Vagina (tissue), 2 donors: ENCODE measurements around the gene SNRPE. TPM values are rescaled to one million over a fixed set of nuclear protein-coding genes. Genes with fewer than 3 reads are reported as not detected.
"Not testable (repeated sequence)": the region's sequence is repeated elsewhere in the genome, so short reads cannot be mapped to it uniquely, and the experiment has no call there.

Experiments used
- DNase-seq, 2 donors: peaks; one replicate each; pipeline ENCODE4 v3.0.0-alpha.2; 2017; ENCODE audit errors: extremely low spot score in 2 of 2
- H3K27ac ChIP-seq: fragments of 200-600 bp; sonication (generic); one replicate; pipeline ENCODE4 v1.5.1; 2019
- H3K27me3 ChIP-seq: fragments of 200-600 bp; sonication (generic); one replicate; pipeline ENCODE4 v1.5.1; 2019
- H3K36me3 ChIP-seq, 2 donors: fragments of 200-600 bp; sonication (generic); one replicate each; pipeline ENCODE4 v1.5.1; 2017 to 2019
- H3K4me1 ChIP-seq: fragments of 200-600 bp; sonication (generic); one replicate; pipeline ENCODE4 v1.5.1; 2019
- H3K4me3 ChIP-seq, 2 donors: fragments of 200-600 bp; sonication (generic); 1 replicate in 1 of 2; 2 replicates in 1 of 2; pipeline ENCODE4 v1.5.1; 2016 to 2019
- H3K9me3 ChIP-seq: fragments of 200-600 bp; sonication (generic); one replicate; pipeline ENCODE4 v1.5.1; 2019
- POLR2A ChIP-seq, 2 donors: fragments of 450-650 bp; IDR thresholded peaks; one replicate each; pipeline ENCODE4 v1.6.1; 2017; ENCODE audit warnings: antibody characterized with exemption in 2 of 2, mild to moderate bottlenecking in 2 of 2, moderate library complexity in 2 of 2
- POLR2AphosphoS5 ChIP-seq, 2 donors: sonication (generic); formaldehyde crosslinking; IDR thresholded peaks; one replicate each; pipeline ENCODE4 v1.9.0; 2017; ENCODE audit warnings: antibody characterized with exemption in 2 of 2, mild to moderate bottlenecking in 2 of 2, low read depth in 1 of 2; ENCODE audit not compliant: insufficient read depth in 1 of 2
- intact Hi-C: fragments of 100-400 bp; cut with DNase I; formaldehyde crosslinking; loops from one replicate; pipeline ENCODE4 v1.15.1; 2023
- total RNA-seq: library from RNA; depleted of rRNA; stranded (reverse); fragments of >200 nt; gene quantifications from one replicate; pipeline ENCODE4 v1.2.3, GENCODE V29; 2016
- TF ChIP-seq, protein P1 (sequence below), 3 experiments: fragments of 450-650 bp in 2 of 3; fragments of 200-600 bp in 1 of 3; sonication (generic) in 1 of 3; IDR thresholded peaks; one replicate each; pipeline ENCODE4 v1.5.1; 2017 to 2019; ENCODE audit warnings: antibody characterized with exemption in 3 of 3, mild to moderate bottlenecking in 2 of 3, moderate library complexity in 2 of 3

SNRPE gene
- total RNA-seq, 1 donor from 2014 or later, result 51.1 TPM

DNA sequence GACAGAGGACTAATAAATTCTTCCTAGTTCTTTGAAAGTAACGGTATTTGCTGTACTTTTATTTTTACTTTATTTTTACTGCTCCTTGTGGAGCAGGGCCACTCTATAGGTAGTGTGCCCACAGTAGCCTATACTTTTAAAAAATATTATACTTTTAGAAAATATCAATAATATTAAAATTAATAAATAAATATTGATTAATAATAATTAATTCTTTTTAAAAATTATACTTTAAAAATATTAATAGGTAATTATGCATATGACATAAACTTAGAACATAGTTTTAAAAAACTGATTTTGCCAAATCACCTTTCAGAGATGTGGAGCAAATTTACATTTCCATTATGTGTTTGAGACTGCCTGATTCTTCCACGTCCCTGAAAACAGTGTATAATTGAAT, 35.2 kb upstream of the SNRPE start:
- Histone ChIP-seq H3K27ac (no peak overlapping the region), H3K4me1 (peaks cover 6% of the 10 kb centered on the region), H3K4me3 (no peak overlapping the region), H3K27me3 (no peaks in the 10 kb centered on the region), H3K36me3 (peaks cover 0 to 54% of the 10 kb centered on the region in 2 donors), H3K9me3 (no peaks in the 10 kb centered on the region)
- TF ChIP-seq, protein P1, sequence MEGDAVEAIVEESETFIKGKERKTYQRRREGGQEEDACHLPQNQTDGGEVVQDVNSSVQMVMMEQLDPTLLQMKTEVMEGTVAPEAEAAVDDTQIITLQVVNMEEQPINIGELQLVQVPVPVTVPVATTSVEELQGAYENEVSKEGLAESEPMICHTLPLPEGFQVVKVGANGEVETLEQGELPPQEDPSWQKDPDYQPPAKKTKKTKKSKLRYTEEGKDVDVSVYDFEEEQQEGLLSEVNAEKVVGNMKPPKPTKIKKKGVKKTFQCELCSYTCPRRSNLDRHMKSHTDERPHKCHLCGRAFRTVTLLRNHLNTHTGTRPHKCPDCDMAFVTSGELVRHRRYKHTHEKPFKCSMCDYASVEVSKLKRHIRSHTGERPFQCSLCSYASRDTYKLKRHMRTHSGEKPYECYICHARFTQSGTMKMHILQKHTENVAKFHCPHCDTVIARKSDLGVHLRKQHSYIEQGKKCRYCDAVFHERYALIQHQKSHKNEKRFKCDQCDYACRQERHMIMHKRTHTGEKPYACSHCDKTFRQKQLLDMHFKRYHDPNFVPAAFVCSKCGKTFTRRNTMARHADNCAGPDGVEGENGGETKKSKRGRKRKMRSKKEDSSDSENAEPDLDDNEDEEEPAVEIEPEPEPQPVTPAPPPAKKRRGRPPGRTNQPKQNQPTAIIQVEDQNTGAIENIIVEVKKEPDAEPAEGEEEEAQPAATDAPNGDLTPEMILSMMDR (IDR thresholded peaks at IDR 0.05), result no peak
- no peak for TF ChIP-seq POLR2AphosphoS5 (IDR thresholded peaks at IDR 0.05; ENCODE audit: insufficient read depth in 1 of 2, low read depth in 1 of 2)
- TF ChIP-seq POLR2A (IDR thresholded peaks at IDR 0.05), result no peak
- no peak for DNase-seq
- intact Hi-C loops, result no loop called here

DNA sequence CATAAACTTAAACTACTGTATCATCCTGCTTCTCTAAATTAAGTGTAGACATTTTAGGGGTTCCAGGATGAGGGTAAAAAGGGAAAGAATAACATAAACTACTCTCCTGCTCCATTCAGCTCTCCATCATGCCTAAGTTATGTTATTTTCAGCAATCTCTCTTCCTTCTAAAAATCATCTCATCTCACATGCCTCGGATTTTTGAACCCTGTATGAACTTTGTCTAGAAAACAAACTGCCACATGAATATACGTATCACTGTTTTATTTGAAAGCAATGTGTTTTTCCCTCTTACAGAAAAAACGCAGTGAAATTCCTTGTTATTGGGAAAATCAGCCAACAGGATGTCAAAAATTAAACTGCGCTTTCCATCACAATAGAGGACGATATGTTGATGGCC, 33.4 kb upstream of the SNRPE start:
- peaks cover 3% of the 10 kb centered on the region for H3K4me1 ChIP-seq
- peaks cover 0 to 58% of the 10 kb centered on the region in 2 donors for H3K36me3 ChIP-seq
- no peak overlapping the region for H3K4me3 ChIP-seq
- H3K27me3 ChIP-seq, result no peaks in the 10 kb centered on the region
- intact Hi-C loops, result no loop called here
- no peak for TF ChIP-seq POLR2A (IDR thresholded peaks at IDR 0.05)
- H3K27ac ChIP-seq, result no peak overlapping the region
- no peaks in the 10 kb centered on the region for H3K9me3 ChIP-seq
- no peak for DNase-seq

DNA sequence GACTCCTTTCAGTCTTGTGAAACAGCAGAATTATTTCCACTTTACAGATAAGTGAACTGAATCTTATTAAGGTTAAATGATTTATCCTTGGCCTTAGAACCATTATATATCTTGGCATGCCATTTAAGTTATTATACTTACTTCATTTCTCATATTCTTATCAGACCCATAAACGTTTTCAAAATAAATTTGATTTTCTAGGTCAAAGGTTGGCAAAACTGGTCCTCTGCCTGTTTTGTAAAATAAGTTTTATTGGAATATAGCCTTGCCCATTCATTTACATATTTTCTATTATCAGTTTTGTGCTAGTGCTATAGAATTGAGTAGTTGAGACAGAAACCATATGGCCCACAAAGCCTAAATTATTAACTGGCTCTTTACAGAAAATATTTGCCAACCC, 32.9 kb upstream of the SNRPE start:
- no peak overlapping the region for H3K4me3 ChIP-seq
- H3K36me3 ChIP-seq, result peaks cover 0 to 57% of the 10 kb centered on the region in 2 donors
- intact Hi-C loops, result no loop called here
- no peaks in the 10 kb centered on the region for H3K27me3 ChIP-seq
- H3K4me1 ChIP-seq, result no peaks in the 10 kb centered on the region
- H3K27ac ChIP-seq, result no peak overlapping the region
- DNase-seq, result no peak
- no peaks in the 10 kb centered on the region for H3K9me3 ChIP-seq
- no peak for TF ChIP-seq POLR2A (IDR thresholded peaks at IDR 0.05)
- TF ChIP-seq, protein P1 (IDR thresholded peaks at IDR 0.05), result no peak
- no peak for TF ChIP-seq POLR2AphosphoS5 (IDR thresholded peaks at IDR 0.05; ENCODE audit: insufficient read depth in 1 of 2, low read depth in 1 of 2)

DNA sequence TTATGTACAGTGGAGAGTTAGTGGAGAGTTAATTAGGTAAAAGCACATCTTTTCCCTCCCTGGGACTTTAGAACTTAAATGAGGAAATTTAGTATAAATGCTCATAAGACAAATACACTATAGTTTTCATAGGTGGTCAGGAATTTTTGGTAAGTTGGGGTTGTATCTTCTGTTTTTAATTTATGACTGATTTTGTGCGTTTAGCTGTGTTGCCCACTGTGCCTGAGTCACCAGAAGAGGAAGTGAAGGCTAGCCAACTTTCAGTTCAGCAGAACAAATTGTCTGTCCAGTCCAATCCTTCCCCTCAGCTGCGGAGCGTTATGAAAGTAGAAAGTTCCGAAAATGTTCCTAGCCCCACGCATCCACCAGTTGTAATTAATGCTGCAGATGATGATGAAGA, 32.2 kb upstream of the SNRPE start:
- intact Hi-C loops, H3K4me3 ChIP-seq, H3K4me1 ChIP-seq, H3K27ac ChIP-seq, H3K27me3 ChIP-seq, H3K9me3 ChIP-seq, DNase-seq: not testable (repeated sequence)
- peaks cover 0 to 64% of the 10 kb centered on the region in 2 donors for H3K36me3 ChIP-seq

DNA sequence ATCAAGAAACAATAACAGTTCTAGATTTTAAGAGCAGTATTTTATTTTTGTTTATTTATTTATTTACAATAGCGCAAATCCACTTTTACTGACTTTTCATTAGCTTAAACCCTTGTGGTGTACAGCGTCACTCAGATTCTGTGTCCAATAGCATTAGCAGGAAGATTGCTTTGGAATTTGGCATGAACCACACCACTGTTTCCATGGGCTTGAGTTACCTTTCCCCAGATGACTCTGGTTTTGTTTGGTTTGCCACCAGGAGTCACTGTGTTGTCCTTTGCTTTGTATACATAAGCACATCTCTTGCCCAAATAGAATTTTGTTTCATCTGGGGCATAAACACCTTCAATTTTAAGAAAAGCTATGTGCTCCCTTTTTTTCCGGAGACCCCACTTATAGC, 25.9 kb upstream of the SNRPE start:
- intact Hi-C loops, result no loop called here
- no peaks in the 10 kb centered on the region for H3K27me3 ChIP-seq
- H3K27ac ChIP-seq, result no peak overlapping the region
- peaks cover 0 to 77% of the 10 kb centered on the region in 2 donors for H3K36me3 ChIP-seq
- H3K9me3 ChIP-seq, result no peaks in the 10 kb centered on the region
- no peak overlapping the region for H3K4me3 ChIP-seq
- peaks cover 4% of the 10 kb centered on the region for H3K4me1 ChIP-seq
- no peak for TF ChIP-seq POLR2AphosphoS5 (IDR thresholded peaks at IDR 0.05; ENCODE audit: insufficient read depth in 1 of 2, low read depth in 1 of 2)
- TF ChIP-seq POLR2A (IDR thresholded peaks at IDR 0.05), result no peak
- TF ChIP-seq, protein P1 (IDR thresholded peaks at IDR 0.05), result no peak
- DNase-seq, result no peak

DNA sequence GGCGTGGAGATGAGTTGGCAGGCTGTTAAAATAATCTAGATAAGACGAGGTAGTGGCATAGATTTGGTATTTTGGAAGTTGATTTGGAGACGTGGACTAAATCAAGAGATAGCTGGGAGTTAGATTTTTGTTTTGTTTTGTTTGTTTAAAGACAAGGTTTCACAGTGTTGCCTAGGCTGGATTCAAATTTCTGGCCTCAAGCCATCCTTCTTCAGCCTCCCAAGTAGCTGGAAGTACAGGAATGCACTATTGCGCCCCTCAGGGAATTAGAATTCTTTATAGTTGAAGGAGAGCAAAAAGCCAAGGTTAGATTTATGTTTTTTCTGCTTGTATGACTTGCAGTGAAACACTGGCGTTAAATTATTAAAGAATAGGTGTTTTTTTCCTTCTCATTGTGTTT, 22.3 kb upstream of the SNRPE start:
- no peak overlapping the region for H3K27ac ChIP-seq
- H3K9me3 ChIP-seq, result no peaks in the 10 kb centered on the region
- no peaks in the 10 kb centered on the region for H3K27me3 ChIP-seq
- no peak overlapping the region for H3K4me3 ChIP-seq
- no peak for DNase-seq
- no peak for TF ChIP-seq POLR2AphosphoS5 (IDR thresholded peaks at IDR 0.05; ENCODE audit: insufficient read depth in 1 of 2, low read depth in 1 of 2)
- TF ChIP-seq, protein P1 (IDR thresholded peaks at IDR 0.05), result no peak
- no peak for TF ChIP-seq POLR2A (IDR thresholded peaks at IDR 0.05)
- intact Hi-C loops, result no loop called here
- H3K36me3 ChIP-seq, result peaks cover 2 to 52% of the 10 kb centered on the region in 2 donors
- H3K4me1 ChIP-seq, result peaks cover 4% of the 10 kb centered on the region
